ENCODE data around the gene NAV1.

NAV1 gene

DNA sequence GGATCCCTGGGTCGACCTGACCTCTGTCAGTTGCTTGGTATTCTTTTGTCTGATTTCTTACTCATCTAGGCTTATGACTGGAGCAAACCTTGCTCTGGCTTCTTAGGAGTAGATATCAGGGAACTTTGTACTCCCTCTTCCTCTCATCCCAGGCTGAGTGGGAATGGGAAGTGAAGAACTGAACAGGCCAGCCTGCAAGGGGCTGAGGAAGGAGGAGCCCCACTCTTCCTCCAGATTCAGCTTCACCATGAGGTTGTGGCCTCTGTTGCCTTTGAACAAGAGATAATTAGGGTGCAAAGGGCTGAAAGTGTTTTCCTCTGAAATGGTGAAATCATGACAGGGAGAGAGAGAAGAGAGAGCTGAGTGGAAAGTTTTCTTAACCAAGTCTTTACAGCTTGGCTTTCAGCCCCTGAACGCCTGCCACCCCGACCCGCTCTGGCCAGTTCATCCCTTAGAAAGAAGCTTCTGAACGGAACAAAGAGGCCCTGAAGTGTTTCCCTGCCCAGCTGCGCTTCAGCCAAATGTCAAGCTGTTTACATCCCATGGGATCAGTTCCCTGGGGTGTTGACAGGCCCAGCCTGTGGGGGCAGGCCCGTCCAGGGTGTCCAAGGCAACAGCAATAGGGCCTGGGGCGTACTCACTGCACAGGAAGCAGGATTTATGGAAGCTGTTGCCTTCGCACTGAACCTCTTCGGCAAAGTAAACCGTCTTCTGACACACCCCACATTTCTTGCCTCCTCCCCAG lies 43.2 kb upstream of the NAV1 start:
- Histone ChIP-seq H3K27me3 (replicated peaks; ENCODE audit: insufficient read depth, low read length) (no peaks in the 10 kb centered on the region), H3K9me3 (replicated peaks; ENCODE audit: insufficient read depth, low read length) (no peaks in the 10 kb centered on the region), H3K4me2 (ENCODE audit: low read depth, low read length) (no peak overlapping the region), H3K9me2 (replicated peaks; ENCODE audit: insufficient read depth, low read length) (no peaks in the 10 kb centered on the region), H3K4me1 (ENCODE audit: low read length) (no peaks in the 10 kb centered on the region), H3K9ac (ENCODE audit: low read length) (no peak overlapping the region), H3K4me3 (ENCODE audit: low read length) (no peak overlapping the region), H3K36me3 (replicated peaks; ENCODE audit: insufficient read depth, low read length) (0 out of 2 replicates have a peak, but pooled peaks cover 6% of the 10 kb centered on the region), H3F3A (ENCODE audit: insufficient read depth, low read length) (no peaks in the 10 kb centered on the region), H3K79me2 (ENCODE audit: low read length) (peaks cover 26% of the 10 kb centered on the region), H4K20me1 (ENCODE audit: insufficient read depth, low read length) (no peaks in the 10 kb centered on the region), H2AFZ (ENCODE audit: low read length) (no peak overlapping the region), H3K27ac (ENCODE audit: low read length) (no peak overlapping the region)
- no peak for TF ChIP-seq EZH2phosphoT487 (IDR thresholded peaks at IDR 0.05; ENCODE audit: low read length)
- TF ChIP-seq EZH2 (optimal IDR thresholded peaks at IDR 0.05; ENCODE audit: low read depth, low read length), result no peak
- TF ChIP-seq, protein P1, sequence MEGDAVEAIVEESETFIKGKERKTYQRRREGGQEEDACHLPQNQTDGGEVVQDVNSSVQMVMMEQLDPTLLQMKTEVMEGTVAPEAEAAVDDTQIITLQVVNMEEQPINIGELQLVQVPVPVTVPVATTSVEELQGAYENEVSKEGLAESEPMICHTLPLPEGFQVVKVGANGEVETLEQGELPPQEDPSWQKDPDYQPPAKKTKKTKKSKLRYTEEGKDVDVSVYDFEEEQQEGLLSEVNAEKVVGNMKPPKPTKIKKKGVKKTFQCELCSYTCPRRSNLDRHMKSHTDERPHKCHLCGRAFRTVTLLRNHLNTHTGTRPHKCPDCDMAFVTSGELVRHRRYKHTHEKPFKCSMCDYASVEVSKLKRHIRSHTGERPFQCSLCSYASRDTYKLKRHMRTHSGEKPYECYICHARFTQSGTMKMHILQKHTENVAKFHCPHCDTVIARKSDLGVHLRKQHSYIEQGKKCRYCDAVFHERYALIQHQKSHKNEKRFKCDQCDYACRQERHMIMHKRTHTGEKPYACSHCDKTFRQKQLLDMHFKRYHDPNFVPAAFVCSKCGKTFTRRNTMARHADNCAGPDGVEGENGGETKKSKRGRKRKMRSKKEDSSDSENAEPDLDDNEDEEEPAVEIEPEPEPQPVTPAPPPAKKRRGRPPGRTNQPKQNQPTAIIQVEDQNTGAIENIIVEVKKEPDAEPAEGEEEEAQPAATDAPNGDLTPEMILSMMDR (IDR thresholded peaks at IDR 0.05; ENCODE audit: low read length), result no peak
- no peak for DNase-seq

DNA sequence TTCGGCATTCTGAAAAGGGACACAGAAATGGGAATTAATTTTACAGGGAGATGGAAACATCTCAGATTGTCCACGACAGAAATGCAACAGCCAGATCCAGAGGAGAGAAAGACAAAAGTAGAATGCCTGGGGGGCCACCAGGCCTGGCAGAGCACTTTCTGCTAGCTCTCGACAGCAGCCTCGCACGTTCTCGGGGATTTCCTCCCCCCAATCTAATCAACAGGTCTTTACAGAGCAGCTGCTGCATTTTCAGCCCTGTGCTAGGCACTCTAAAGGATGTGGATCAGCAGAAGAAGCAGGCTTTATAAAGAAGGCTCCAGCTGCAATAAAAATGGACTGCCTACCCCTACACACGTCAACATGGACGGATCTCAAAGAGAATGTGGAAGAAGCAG lies 42.6 kb upstream of the NAV1 start:
- Histone ChIP-seq H3K27me3 (replicated peaks; ENCODE audit: insufficient read depth, low read length) (no peaks in the 10 kb centered on the region), H3K4me1 (ENCODE audit: low read length) (no peaks in the 10 kb centered on the region), H3F3A (ENCODE audit: insufficient read depth, low read length) (no peaks in the 10 kb centered on the region)

DNA sequence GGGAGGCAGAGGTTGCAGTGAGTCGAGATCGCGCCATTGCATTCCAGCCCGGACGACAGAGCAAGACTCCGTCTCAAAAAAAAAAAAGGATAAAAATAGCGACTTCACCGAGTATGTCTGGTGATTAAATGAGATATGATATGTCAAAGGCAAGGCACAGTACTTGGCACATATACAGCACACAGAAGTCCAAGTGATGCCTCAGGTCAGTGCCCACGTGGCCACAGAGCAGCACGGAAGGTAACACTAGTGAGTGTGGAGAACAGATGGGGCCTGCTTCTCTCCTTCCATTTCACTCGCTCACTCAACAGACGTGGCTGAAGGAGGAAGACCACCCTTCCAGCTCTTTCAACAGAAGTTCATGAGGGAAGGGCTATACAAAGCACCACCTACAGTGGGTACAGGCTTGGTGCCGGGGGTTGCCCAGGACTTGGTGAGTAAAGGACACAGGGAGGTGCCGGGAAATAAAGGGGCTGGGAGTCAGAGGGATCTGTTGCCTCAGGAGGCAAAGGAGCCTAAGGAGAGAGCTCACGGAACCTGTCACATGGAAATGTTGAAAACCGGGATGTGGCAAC lies 40.9 kb upstream of the NAV1 start:
- H3F3A ChIP-seq (ENCODE audit: insufficient read depth, low read length), result no peaks in the 10 kb centered on the region
- H3K27me3 ChIP-seq (replicated peaks; ENCODE audit: insufficient read depth, low read length), result no peaks in the 10 kb centered on the region
- no peaks in the 10 kb centered on the region for H4K20me1 ChIP-seq (ENCODE audit: insufficient read depth, low read length)
- H3K9me2 ChIP-seq (replicated peaks; ENCODE audit: insufficient read depth, low read length), result no peaks in the 10 kb centered on the region
- H3K4me1 ChIP-seq (ENCODE audit: low read length), result no peaks in the 10 kb centered on the region
- DNase-seq, result no peak
- no peak overlapping the region for H3K9ac ChIP-seq (ENCODE audit: low read length)
- TF ChIP-seq EZH2 (optimal IDR thresholded peaks at IDR 0.05; ENCODE audit: low read depth, low read length), result no peak
- TF ChIP-seq, protein P1 (IDR thresholded peaks at IDR 0.05; ENCODE audit: low read length), result no peak
- no peak for TF ChIP-seq EZH2phosphoT487 (IDR thresholded peaks at IDR 0.05; ENCODE audit: low read length)
- H3K4me3 ChIP-seq (ENCODE audit: low read length), result no peak overlapping the region
- no peak overlapping the region for H3K4me2 ChIP-seq (ENCODE audit: low read depth, low read length)
- H3K9me3 ChIP-seq (replicated peaks; ENCODE audit: insufficient read depth, low read length), result no peaks in the 10 kb centered on the region
- H3K79me2 ChIP-seq (ENCODE audit: low read length), result peaks cover 43% of the 10 kb centered on the region
- H2AFZ ChIP-seq (ENCODE audit: low read length), result no peak overlapping the region
- H3K36me3 ChIP-seq (replicated peaks; ENCODE audit: insufficient read depth, low read length), result 0 out of 2 replicates have a peak, but pooled peaks cover 6% of the 10 kb centered on the region
- H3K27ac ChIP-seq (ENCODE audit: low read length), result no peak overlapping the region

More for the DNA sequence above, 42.6 kb upstream of the NAV1 start:
- Histone ChIP-seq H3K27ac (ENCODE audit: low read length) (no peak overlapping the region), H4K20me1 (ENCODE audit: insufficient read depth, low read length) (no peaks in the 10 kb centered on the region), H3K36me3 (replicated peaks; ENCODE audit: insufficient read depth, low read length) (0 out of 2 replicates have a peak, but pooled peaks cover 6% of the 10 kb centered on the region), H3K4me2 (ENCODE audit: low read depth, low read length) (no peak overlapping the region), H3K9me3 (replicated peaks; ENCODE audit: insufficient read depth, low read length) (no peaks in the 10 kb centered on the region), H3K79me2 (ENCODE audit: low read length) (peaks cover 32% of the 10 kb centered on the region), H2AFZ (ENCODE audit: low read length) (no peak overlapping the region), H3K4me3 (ENCODE audit: low read length) (no peak overlapping the region), H3K9me2 (replicated peaks; ENCODE audit: insufficient read depth, low read length) (no peaks in the 10 kb centered on the region), H3K9ac (ENCODE audit: low read length) (no peak overlapping the region)
- no peak for DNase-seq
- TF ChIP-seq, protein P1 (IDR thresholded peaks at IDR 0.05; ENCODE audit: low read length), result no peak
- TF ChIP-seq EZH2 (optimal IDR thresholded peaks at IDR 0.05; ENCODE audit: low read depth, low read length), result no peak
- TF ChIP-seq EZH2phosphoT487 (IDR thresholded peaks at IDR 0.05; ENCODE audit: low read length), result no peak
